OCI-M2 (cell line): ENCODE results near the gene RHOBTB3.
A peak's percentile ranks its signal among the peaks of the same experiment; 100 is the strongest.

ENCODE experiments used
- DNase-seq: peaks from one replicate; lab custom pipeline; 2025; ENCODE audit not compliant: unreplicated experiment; lab: John Stamatoyannopoulos, UW

Gene RHOBTB3

GRCh38 chr5:95762652-95763041, 31.5 kb downstream of the RHOBTB3 start:
- DNase-seq = no peak

GRCh38 chr5:95763941-95764340, 32.8 kb downstream of the RHOBTB3 start:
- no peak for DNase-seq

- no peak for DNase-seq
Measured at GRCh38 chr5:95768731-95769130, 37.6 kb downstream of the RHOBTB3 start.

- no peak for DNase-seq
Measured at GRCh38 chr5:95770830-95771708, 39.9 kb downstream of the RHOBTB3 start.

GRCh38 chr5:95771892-95772291, 40.8 kb downstream of the RHOBTB3 start:
- DNase-seq = no peak

- DNase-seq = no peak
Measured at GRCh38 chr5:95773335-95774059, 42.4 kb downstream of the RHOBTB3 start.

- no peak for DNase-seq
Measured at GRCh38 chr5:95777441-95777840, 46.3 kb downstream of the RHOBTB3 start.

- DNase-seq = no peak
Measured at GRCh38 chr5:95778713-95779436, 47.7 kb downstream of the RHOBTB3 start.

- no peak for DNase-seq
Measured at GRCh38 chr5:95779611-95780010, 48.5 kb downstream of the RHOBTB3 start.

GRCh38 chr5:95780597-95780996, 49.5 kb downstream of the RHOBTB3 start:
- no peak for DNase-seq

- DNase-seq = peak; percentile 11
Measured at GRCh38 chr5:95781101-95781583, 50.0 kb downstream of the RHOBTB3 start.

GRCh38 chr5:95782181-95782580, 51.0 kb downstream of the RHOBTB3 start:
- DNase-seq = no peak

- no peak for DNase-seq
Measured at GRCh38 chr5:95783661-95784060, 52.5 kb downstream of the RHOBTB3 start.

- no peak for DNase-seq
Measured at GRCh38 chr5:95784514-95785302, 53.6 kb downstream of the RHOBTB3 start.

- DNase-seq = no peak
Measured at GRCh38 chr5:95786821-95787418, 55.8 kb downstream of the RHOBTB3 start.

- no peak for DNase-seq
Measured at GRCh38 chr5:95788493-95788892, 57.4 kb downstream of the RHOBTB3 start.

- DNase-seq = no peak
Measured at GRCh38 chr5:95791751-95792150, 60.6 kb downstream of the RHOBTB3 start.

- DNase-seq = no peak
Measured at GRCh38 chr5:95794070-95794516, 63.0 kb downstream of the RHOBTB3 start.

- no peak for DNase-seq
Measured at GRCh38 chr5:95797301-95797700, 66.2 kb downstream of the RHOBTB3 start.

- no peak for DNase-seq
Measured at GRCh38 chr5:95798048-95798447, 66.9 kb downstream of the RHOBTB3 start.
